Upper lobe of left lung (tissue), 6 donors: Measurements from ENCODE around the gene MGMT. TPM values are rescaled to one million over a fixed set of nuclear protein-coding genes. Genes with fewer than 3 reads are reported as not detected.
A peak's percentile ranks its signal among the peaks of the same experiment; 100 is the strongest.

Source experiments
- ATAC-seq, 2 donors: fragments of 200-7000 bp; cut with Tn5 transposase; one replicate each; pipeline ENCODE4 v1.9.1; 2022; ENCODE audit warnings: mild to moderate bottlenecking in 2 of 2, moderate library complexity in 2 of 2; ENCODE audit not compliant: low FRiP score in 2 of 2
- DNase-seq, 2 donors: peaks; one replicate each; pipeline ENCODE4 v3.0.0-alpha.2; 2019 to 2020
- H3K27ac ChIP-seq, 4 donors: fragments of 200-600 bp; sonication (generic); one replicate each; pipeline ENCODE4 v1.5.1; 2016 to 2019
- H3K27me3 ChIP-seq, 4 donors: fragments of 200-600 bp; sonication (generic); one replicate each; pipeline ENCODE4 v1.5.1; 2017 to 2019
- H3K36me3 ChIP-seq, 4 donors: fragments of 200-600 bp; sonication (generic); one replicate each; pipeline ENCODE4 v1.5.1; 2016 to 2019
- H3K4me1 ChIP-seq, 4 donors: fragments of 200-600 bp; sonication (generic); one replicate each; pipeline ENCODE4 v1.5.1; 2018 to 2019
- H3K4me3 ChIP-seq, 4 donors: fragments of 200-600 bp; sonication (generic); one replicate each; pipeline ENCODE4 v1.5.1; 2017 to 2019; ENCODE audit warnings: mild to moderate bottlenecking in 2 of 4, moderate library complexity in 1 of 4
- H3K9me3 ChIP-seq, 4 donors: fragments of 200-600 bp; sonication (generic); one replicate each; pipeline ENCODE4 v1.5.1; 2018 to 2019
- EP300 ChIP-seq, 4 donors: sonication (generic); formaldehyde crosslinking; IDR thresholded peaks; one replicate each; pipeline ENCODE4 v1.5.1; 2017; ENCODE audit warnings: antibody characterized with exemption in 4 of 4, control low read depth in 2 of 4
- POLR2A ChIP-seq, 4 donors: fragments of 450-650 bp; IDR thresholded peaks; one replicate each; pipeline ENCODE4 v1.5.1; 2016 to 2017; ENCODE audit warnings: antibody characterized with exemption in 4 of 4, mild to moderate bottlenecking in 2 of 4
- POLR2AphosphoS5 ChIP-seq, 2 donors: sonication (generic); formaldehyde crosslinking; IDR thresholded peaks; one replicate each; pipeline ENCODE4 v1.5.1; 2017; ENCODE audit warnings: antibody characterized with exemption in 2 of 2
- WGBS, 2 donors: methylation state at CpG; one replicate each; pipeline ENCODE4 v1.1.5; 2017 to 2018; 5-methylcytosine and 5-hydroxymethylcytosine counted together
- total RNA-seq, 6 donors: library from RNA; depleted of rRNA in 4 of 6; stranded (reverse); fragments of >200 nt in 4 of 6; gene quantifications; one replicate each; pipeline versions ENCODE4 v1.1.0 to v1.2.1, GENCODE V29; 2016 to 2021
- TF ChIP-seq, protein P1 (sequence below), 6 experiments: fragments of 450-650 bp in 4 of 6; fragments of 200-600 bp in 2 of 6; sonication (generic) in 2 of 6; IDR thresholded peaks; one replicate each; pipeline ENCODE4 v1.5.1; 2016 to 2019; ENCODE audit warnings: antibody characterized with exemption in 6 of 6
- donor health status: DM: no; HTN: no; CAD: no; lungs with moderate emphysema.
- donor health status: DM: no; HTN: yes; CAD: no; lungs with severe emphysema.

MGMT gene
- total RNA-seq, 6 donors from 2014 or later, result 20.9 to 44.0 (median 29.6) TPM

- no peaks in the 10 kb centered on the region for H3K36me3 ChIP-seq
Observed at GRCh38 chr10:129657297-129658017, 190.4 kb downstream of the MGMT start.

GRCh38 chr10:129658376-129659072 lies 191.5 kb downstream of the MGMT start:
- no peak for DNase-seq
- H3K4me3 ChIP-seq, result no peak overlapping the region
- 88 to 91% methylated on average over 9 of the region's 9 CpGs for WGBS, 2 donors
- no peaks in the 10 kb centered on the region for H3K4me1 ChIP-seq
- no peak overlapping the region for H3K27ac ChIP-seq
- TF ChIP-seq POLR2AphosphoS5 (IDR thresholded peaks at IDR 0.05) (no peak), POLR2A (IDR thresholded peaks at IDR 0.05) (no peak), EP300 (IDR thresholded peaks at IDR 0.05) (no peak)
- TF ChIP-seq, protein P1, sequence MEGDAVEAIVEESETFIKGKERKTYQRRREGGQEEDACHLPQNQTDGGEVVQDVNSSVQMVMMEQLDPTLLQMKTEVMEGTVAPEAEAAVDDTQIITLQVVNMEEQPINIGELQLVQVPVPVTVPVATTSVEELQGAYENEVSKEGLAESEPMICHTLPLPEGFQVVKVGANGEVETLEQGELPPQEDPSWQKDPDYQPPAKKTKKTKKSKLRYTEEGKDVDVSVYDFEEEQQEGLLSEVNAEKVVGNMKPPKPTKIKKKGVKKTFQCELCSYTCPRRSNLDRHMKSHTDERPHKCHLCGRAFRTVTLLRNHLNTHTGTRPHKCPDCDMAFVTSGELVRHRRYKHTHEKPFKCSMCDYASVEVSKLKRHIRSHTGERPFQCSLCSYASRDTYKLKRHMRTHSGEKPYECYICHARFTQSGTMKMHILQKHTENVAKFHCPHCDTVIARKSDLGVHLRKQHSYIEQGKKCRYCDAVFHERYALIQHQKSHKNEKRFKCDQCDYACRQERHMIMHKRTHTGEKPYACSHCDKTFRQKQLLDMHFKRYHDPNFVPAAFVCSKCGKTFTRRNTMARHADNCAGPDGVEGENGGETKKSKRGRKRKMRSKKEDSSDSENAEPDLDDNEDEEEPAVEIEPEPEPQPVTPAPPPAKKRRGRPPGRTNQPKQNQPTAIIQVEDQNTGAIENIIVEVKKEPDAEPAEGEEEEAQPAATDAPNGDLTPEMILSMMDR (IDR thresholded peaks at IDR 0.05), result no peak
- no peaks in the 10 kb centered on the region for H3K9me3 ChIP-seq
- no peak for ATAC-seq
- H3K27me3 ChIP-seq, result no peaks in the 10 kb centered on the region
- no peaks in the 10 kb centered on the region for H3K36me3 ChIP-seq

More at GRCh38 chr10:129657297-129658017, 190.4 kb downstream of the MGMT start:
- Histone ChIP-seq H3K4me3 (no peak overlapping the region), H3K9me3 (no peaks in the 10 kb centered on the region), H3K27me3 (no peaks in the 10 kb centered on the region), H3K4me1 (no peaks in the 10 kb centered on the region), H3K27ac (no peak overlapping the region)
- WGBS, 2 donors, result 89 to 95% methylated on average over 7 to 8 of the region's 8 CpGs
- ATAC-seq (no peak), DNase-seq (no peak)
- TF ChIP-seq, protein P1 (IDR thresholded peaks at IDR 0.05), result no peak
- no peak for TF ChIP-seq EP300 (IDR thresholded peaks at IDR 0.05)
- no peak for TF ChIP-seq POLR2A (IDR thresholded peaks at IDR 0.05)
- TF ChIP-seq POLR2AphosphoS5 (IDR thresholded peaks at IDR 0.05), result no peak

DNA sequence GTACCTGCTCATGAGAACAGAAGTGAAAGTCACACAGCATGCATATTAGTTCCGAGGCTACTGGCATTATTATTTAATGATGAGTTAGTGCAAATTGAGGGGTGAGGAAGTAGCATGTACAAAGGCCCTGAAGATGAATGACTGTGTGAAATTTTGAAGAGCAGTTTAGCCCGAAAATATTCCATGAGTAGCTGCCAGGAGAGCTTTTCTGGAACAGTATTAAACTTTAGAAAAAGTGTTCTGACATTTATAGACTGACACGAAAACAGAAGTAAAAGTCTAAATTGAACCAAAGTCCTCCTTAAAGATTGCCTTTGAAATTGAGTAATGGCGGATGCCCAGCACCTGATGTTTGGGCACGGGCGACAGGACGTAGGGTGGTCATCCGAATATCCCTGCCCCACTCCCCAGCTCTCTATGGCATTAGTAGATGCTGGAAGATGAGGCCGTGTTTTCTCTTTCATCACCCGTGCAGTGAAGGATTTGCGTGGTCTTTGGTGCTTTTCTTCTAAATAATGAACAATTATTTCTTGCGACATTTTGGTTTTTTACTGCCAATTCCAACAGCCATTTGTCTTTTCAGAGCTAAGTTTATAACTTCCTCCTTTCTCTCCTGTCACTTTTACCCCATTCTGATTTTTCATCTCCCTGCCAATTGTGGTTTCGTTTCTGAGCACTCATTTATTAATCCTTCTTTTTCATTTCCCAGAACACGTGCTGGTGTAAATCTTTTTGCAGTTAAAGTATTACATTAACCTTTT lies 192.6 kb downstream of the MGMT start:
- Histone ChIP-seq H3K27me3 (no peaks in the 10 kb centered on the region), H3K36me3 (no peaks in the 10 kb centered on the region), H3K27ac (no peak overlapping the region), H3K9me3 (peaks cover 0 to 5% (median 0%) of the 10 kb centered on the region in 4 donors), H3K4me3 (no peak overlapping the region), H3K4me1 (no peaks in the 10 kb centered on the region)
- TF ChIP-seq EP300 (IDR thresholded peaks at IDR 0.05), result no peak
- TF ChIP-seq, protein P1 (IDR thresholded peaks at IDR 0.05), result no peak
- TF ChIP-seq POLR2AphosphoS5 (IDR thresholded peaks at IDR 0.05), result no peak
- no peak for TF ChIP-seq POLR2A (IDR thresholded peaks at IDR 0.05)
- 72 to 73% methylated on average over 14 of the region's 14 CpGs for WGBS, 2 donors
- ATAC-seq (peak in 1 of 2 donors; percentile 7), DNase-seq (no peak)

DNA sequence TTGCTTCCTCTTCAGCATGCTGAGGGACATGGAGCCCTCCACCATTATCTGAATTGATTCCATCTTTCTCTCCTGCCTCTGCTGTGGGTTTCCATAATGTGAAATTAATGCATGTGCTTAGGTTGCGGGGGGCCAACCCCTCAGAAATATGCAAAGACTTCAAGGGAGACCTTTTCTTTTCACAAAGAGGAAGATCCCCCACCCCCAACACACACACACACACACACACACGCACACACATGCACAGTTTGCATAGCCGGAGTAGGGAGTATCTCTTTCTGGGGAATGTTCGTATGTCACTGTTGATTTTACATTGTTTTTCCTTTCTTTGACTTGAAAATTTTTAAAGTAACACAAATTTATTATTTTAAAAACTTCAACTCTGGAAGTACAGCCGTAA lies 193.5 kb downstream of the MGMT start:
- ATAC-seq (no peak), DNase-seq (no peak)
- TF ChIP-seq POLR2A (IDR thresholded peaks at IDR 0.05) (no peak), POLR2AphosphoS5 (IDR thresholded peaks at IDR 0.05) (no peak), EP300 (IDR thresholded peaks at IDR 0.05) (no peak)
- TF ChIP-seq, protein P1 (IDR thresholded peaks at IDR 0.05), result no peak
- 91 to 93% methylated on average over 5 of the region's 5 CpGs for WGBS, 2 donors
- Histone ChIP-seq H3K27me3 (no peaks in the 10 kb centered on the region), H3K36me3 (no peaks in the 10 kb centered on the region), H3K4me1 (no peaks in the 10 kb centered on the region), H3K9me3 (peaks cover 0 to 5% (median 0%) of the 10 kb centered on the region in 4 donors), H3K4me3 (no peak overlapping the region), H3K27ac (no peak overlapping the region)
